OCI-M1 (cell line): ENCODE results near the gene CHRM2.

Experiments
- DNase-seq: peaks from one replicate; lab custom pipeline; 2025; lab: John Stamatoyannopoulos, UW

Gene CHRM2

GRCh38 chr7:136958016-136958415 lies 89.6 kb downstream of the CHRM2 start:
- DNase-seq, result peak; percentile 2

- DNase-seq, result no peak
These were observed 95.9 kb downstream of the CHRM2 start for GRCh38 chr7:136964347-136964746.

- DNase-seq, result no peak
These were observed 98.4 kb downstream of the CHRM2 start for GRCh38 chr7:136966825-136967224.

- DNase-seq, result no peak
These were observed 101.3 kb downstream of the CHRM2 start for GRCh38 chr7:136969761-136970160.

- DNase-seq, result no peak
These were observed 103.3 kb downstream of the CHRM2 start for GRCh38 chr7:136971776-136972175.

- no peak for DNase-seq
These were observed 108.2 kb downstream of the CHRM2 start for GRCh38 chr7:136976504-136977251.

- no peak for DNase-seq
These were observed 124.9 kb downstream of the CHRM2 start for GRCh38 chr7:136993377-136993776.

GRCh38 chr7:136997735-136998134 lies 129.3 kb downstream of the CHRM2 start:
- DNase-seq, result no peak

- DNase-seq, result no peak
These were observed 130.0 kb downstream of the CHRM2 start for GRCh38 chr7:136998495-136998894.

GRCh38 chr7:137000621-137001020 lies 132.2 kb downstream of the CHRM2 start:
- no peak for DNase-seq

GRCh38 chr7:137001041-137001440 lies 132.6 kb downstream of the CHRM2 start:
- no peak for DNase-seq

- DNase-seq, result no peak
These were observed 133.0 kb downstream of the CHRM2 start for GRCh38 chr7:137001478-137001877.

- no peak for DNase-seq
These were observed 134.6 kb downstream of the CHRM2 start for GRCh38 chr7:137003086-137003485.

- DNase-seq, result peak; percentile 29
These were observed 135.1 kb downstream of the CHRM2 start for GRCh38 chr7:137003566-137003965.

GRCh38 chr7:137005873-137006272 lies 137.4 kb downstream of the CHRM2 start:
- no peak for DNase-seq

- DNase-seq, result no peak
These were observed 137.8 kb downstream of the CHRM2 start for GRCh38 chr7:137006293-137006692.

GRCh38 chr7:137007001-137007694 lies 138.7 kb downstream of the CHRM2 start:
- no peak for DNase-seq

GRCh38 chr7:137009404-137009803 lies 141.0 kb downstream of the CHRM2 start:
- DNase-seq, result no peak

- DNase-seq, result no peak
These were observed 146.6 kb downstream of the CHRM2 start for GRCh38 chr7:137015015-137015414.

GRCh38 chr7:137017221-137017620 lies 148.8 kb downstream of the CHRM2 start:
- no peak for DNase-seq

- DNase-seq, result no peak
These were observed 150.0 kb downstream of the CHRM2 start for GRCh38 chr7:137018468-137018867.

- DNase-seq, result no peak
These were observed 151.9 kb downstream of the CHRM2 start for GRCh38 chr7:137020351-137020750.

- DNase-seq, result no peak
These were observed 157.2 kb downstream of the CHRM2 start for GRCh38 chr7:137025469-137026175.
